Esophagus muscularis mucosa (tissue), 4 donors: ENCODE measurements around the gene SPTBN1. TPM values are rescaled to one million over a fixed set of nuclear protein-coding genes. Genes with fewer than 3 reads are reported as not detected.

ENCODE experiments used
- DNase-seq: peaks from one replicate; pipeline ENCODE4 v3.0.0-alpha.2; 2017; ENCODE audit errors: extremely low spot score
- H3K27ac ChIP-seq, 4 donors: fragments of 200-600 bp; sonication (generic); replicated peaks in 1 of 4; 1 replicate in 3 of 4; 2 replicates in 1 of 4; pipeline ENCODE4 v1.5.1; 2016 to 2019; ENCODE audit warnings: mild to moderate bottlenecking in 1 of 4
- H3K27me3 ChIP-seq, 4 donors: fragments of 200-600 bp; sonication (generic); one replicate each; pipeline versions ENCODE4 v1.5.1 to v1.6.0; 2016 to 2019
- H3K36me3 ChIP-seq, 4 donors: fragments of 200-600 bp; sonication (generic); one replicate each; pipeline ENCODE4 v1.5.1; 2016 to 2019
- H3K4me1 ChIP-seq, 4 donors: fragments of 200-600 bp; sonication (generic); one replicate each; pipeline ENCODE4 v1.5.1; 2016 to 2019
- H3K4me3 ChIP-seq, 4 donors: fragments of 200-600 bp; sonication (generic); 1 replicate in 2 of 4; 2 replicates in 2 of 4; pipeline ENCODE4 v1.5.1; 2016 to 2019; ENCODE audit warnings: mild to moderate bottlenecking in 4 of 4, moderate library complexity in 1 of 4
- H3K9me3 ChIP-seq, 4 donors: fragments of 200-600 bp; sonication (generic); 1 replicate in 3 of 4; 2 replicates in 1 of 4; pipeline ENCODE4 v1.5.1; 2016 to 2019
- CTCF ChIP-seq, 3 experiments: fragments of 200-600 bp in 2 of 3; fragments of 450-650 bp in 1 of 3; sonication (generic) in 2 of 3; IDR thresholded peaks; one replicate each; pipeline ENCODE4 v1.5.1; 2017 to 2019; ENCODE audit warnings: antibody characterized with exemption in 3 of 3, mild to moderate bottlenecking in 2 of 3, moderate library complexity in 1 of 3
- EP300 ChIP-seq: sonication (generic); formaldehyde crosslinking; IDR thresholded peaks from one replicate; pipeline ENCODE4 v1.6.1; 2017; ENCODE audit warnings: antibody characterized with exemption
- POLR2A ChIP-seq: fragments of 450-650 bp; IDR thresholded peaks from one replicate; pipeline ENCODE4 v1.6.1; 2017; ENCODE audit warnings: antibody characterized with exemption, moderate library complexity, mild to moderate bottlenecking, low read depth
- POLR2AphosphoS5 ChIP-seq, 2 donors: sonication (generic); formaldehyde crosslinking; IDR thresholded peaks; one replicate each; pipeline ENCODE4 v1.6.1; 2017; ENCODE audit warnings: antibody characterized with exemption in 2 of 2
- WGBS: methylation state at CpG from one replicate; pipeline ENCODE4 v1.1.5; 2018; 5-methylcytosine and 5-hydroxymethylcytosine counted together
- intact Hi-C: fragments of 100-400 bp; cut with DNase I; formaldehyde crosslinking; loops from one replicate; pipeline ENCODE4 v1.15.1; 2023
- total RNA-seq, 4 donors: library from RNA; depleted of rRNA; stranded (reverse); fragments of >200 nt; gene quantifications; one replicate each; pipeline versions ENCODE4 v1.1.0 to v1.2.1, GENCODE V29; 2016

Gene SPTBN1
- total RNA-seq, 4 donors from 2014 or later: 465 to 600 (median 547) TPM

DNA sequence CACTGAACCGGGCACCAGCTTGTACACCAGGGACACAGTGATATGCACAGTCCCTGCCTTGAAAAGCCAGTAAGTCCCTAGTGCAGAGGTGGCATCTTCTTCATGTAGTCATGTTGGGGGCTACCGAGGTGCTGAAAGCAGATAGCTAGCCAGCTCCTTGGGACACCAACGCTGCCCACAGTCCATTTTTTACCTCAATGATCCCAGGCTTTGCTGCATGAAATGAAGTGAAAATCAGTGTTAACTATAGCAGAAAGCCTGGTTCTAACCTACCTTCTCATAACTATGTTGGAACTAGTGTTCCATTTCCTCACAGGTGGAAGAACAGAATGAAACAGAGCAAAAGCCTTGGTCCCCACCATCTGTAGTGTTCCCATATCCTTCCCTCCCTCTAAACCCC lies 200.7 kb downstream of the SPTBN1 start:
- no peak overlapping the region for H3K4me3 ChIP-seq
- H3K36me3 ChIP-seq: peaks cover 70 to 100% (median 96%) of the 10 kb centered on the region in 4 donors
- H3K9me3 ChIP-seq: no peaks in the 10 kb centered on the region
- H3K27ac ChIP-seq: peak overlapping the region in 3 of 4 donors; percentile 18 to 32 (median 25)
- TF ChIP-seq POLR2AphosphoS5 (IDR thresholded peaks at IDR 0.05) (no peak), EP300 (no peak), CTCF (IDR thresholded peaks at IDR 0.05) (no peak), POLR2A (no peak)
- H3K27me3 ChIP-seq: no peaks in the 10 kb centered on the region
- intact Hi-C loops: no loop called here
- WGBS: 96% methylated on average over 3 of the region's 3 CpGs
- DNase-seq: no peak
- H3K4me1 ChIP-seq: peaks cover 13 to 27% (median 21%) of the 10 kb centered on the region in 4 donors

DNA sequence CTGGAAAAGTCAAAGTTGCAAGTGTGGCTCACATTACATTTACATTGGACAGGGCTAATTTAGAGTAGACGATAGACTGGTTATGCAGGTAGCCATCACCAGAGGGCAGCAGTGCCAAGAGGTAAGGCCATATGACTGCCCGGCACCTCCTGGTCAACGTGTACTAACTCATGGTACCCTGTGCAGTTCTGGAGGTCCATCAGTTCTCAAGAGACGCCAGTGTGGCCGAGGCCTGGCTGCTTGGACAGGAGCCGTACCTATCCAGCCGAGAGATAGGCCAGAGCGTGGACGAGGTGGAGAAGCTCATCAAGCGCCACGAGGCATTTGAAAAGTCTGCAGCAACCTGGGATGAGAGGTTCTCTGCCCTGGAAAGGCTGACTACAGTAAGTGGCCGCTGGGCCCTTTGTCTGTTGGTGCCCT lies 201.5 kb downstream of the SPTBN1 start:
- H3K36me3 ChIP-seq: peaks cover 70 to 100% (median 96%) of the 10 kb centered on the region in 4 donors
- WGBS: 85% methylated on average over 12 of the region's 12 CpGs
- DNase-seq: no peak

GRCh38 chr2:54658564-54659071 lies 202.5 kb downstream of the SPTBN1 start:
- intact Hi-C loops: loop anchor here (2.0 kb wide), 1 partner anchor 46 kb away; no protein-coding TSS in a partner anchor
- peak overlapping the region; percentile 18 to 41 (median 28) for H3K27ac ChIP-seq
- no peak for DNase-seq
- no peak overlapping the region for H3K4me3 ChIP-seq
- 88% methylated on average over 1 of the region's 1 CpG for WGBS
- H3K36me3 ChIP-seq: peaks cover 62 to 100% (median 96%) of the 10 kb centered on the region in 4 donors
- TF ChIP-seq EP300: no peak
- TF ChIP-seq POLR2A: no peak
- no peak for TF ChIP-seq POLR2AphosphoS5 (IDR thresholded peaks at IDR 0.05)
- TF ChIP-seq CTCF (IDR thresholded peaks at IDR 0.05): no peak
- H3K4me1 ChIP-seq: peaks cover 13 to 27% (median 21%) of the 10 kb centered on the region in 4 donors
- no peaks in the 10 kb centered on the region for H3K27me3 ChIP-seq
- no peaks in the 10 kb centered on the region for H3K9me3 ChIP-seq

More for the DNA sequence above, 201.5 kb downstream of the SPTBN1 start:
- Histone ChIP-seq H3K4me1 (peaks cover 13 to 27% (median 21%) of the 10 kb centered on the region in 4 donors), H3K27ac (peak overlapping the region in 3 of 4 donors; percentile 18 to 32 (median 25)), H3K27me3 (no peaks in the 10 kb centered on the region), H3K4me3 (no peak overlapping the region), H3K9me3 (no peaks in the 10 kb centered on the region)
- intact Hi-C loops: loop anchor here (2.0 kb wide), 1 partner anchor 47 kb away; no protein-coding TSS in a partner anchor
- TF ChIP-seq CTCF (IDR thresholded peaks at IDR 0.05): peak; percentile 50 to 60 (median 53)
- TF ChIP-seq POLR2AphosphoS5 (IDR thresholded peaks at IDR 0.05): no peak
- no peak for TF ChIP-seq POLR2A

DNA sequence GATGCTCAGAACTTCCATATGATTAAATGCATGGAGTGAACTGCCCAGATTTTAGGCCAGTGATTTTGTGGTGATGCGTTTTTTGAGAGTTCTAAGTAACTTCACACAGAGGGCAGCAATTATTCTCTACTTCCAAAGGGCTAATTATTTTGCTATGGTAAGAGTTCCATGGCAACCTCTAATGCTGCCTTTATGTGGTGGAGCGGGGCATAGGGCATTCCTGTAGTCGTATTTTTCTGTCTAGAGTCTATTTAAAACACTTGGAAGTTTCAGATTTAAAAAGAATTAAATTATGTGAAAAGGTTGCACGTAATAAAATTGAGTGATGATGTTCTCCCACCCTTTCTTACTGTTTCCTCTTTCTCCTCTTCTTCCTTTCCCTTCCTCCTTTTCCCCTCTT lies 203.4 kb downstream of the SPTBN1 start:
- H3K4me3 ChIP-seq: no peak overlapping the region
- peaks cover 54 to 100% (median 96%) of the 10 kb centered on the region in 4 donors for H3K36me3 ChIP-seq
- 85% methylated on average over 4 of the region's 4 CpGs for WGBS
- peaks cover 13 to 31% (median 26%) of the 10 kb centered on the region in 4 donors for H3K4me1 ChIP-seq
- TF ChIP-seq POLR2AphosphoS5 (IDR thresholded peaks at IDR 0.05) (no peak), EP300 (no peak), CTCF (IDR thresholded peaks at IDR 0.05) (no peak), POLR2A (no peak)
- DNase-seq: no peak
- peak overlapping the region in 3 of 4 donors; percentile 25 to 41 (median 32) for H3K27ac ChIP-seq
- intact Hi-C loops: loop anchor here (2.0 kb wide), 1 partner anchor 45 kb away; no protein-coding TSS in a partner anchor
- H3K9me3 ChIP-seq: no peaks in the 10 kb centered on the region
- H3K27me3 ChIP-seq: no peaks in the 10 kb centered on the region
